ENCODE measurements around the gene ZNF486.
A peak's percentile ranks its signal among the peaks of the same experiment; 100 is the strongest.
"Not testable (repeated sequence)": the region's sequence is repeated elsewhere in the genome, so short reads cannot be mapped to it uniquely, and the experiment has no call there.

Gene ZNF486

DNA sequence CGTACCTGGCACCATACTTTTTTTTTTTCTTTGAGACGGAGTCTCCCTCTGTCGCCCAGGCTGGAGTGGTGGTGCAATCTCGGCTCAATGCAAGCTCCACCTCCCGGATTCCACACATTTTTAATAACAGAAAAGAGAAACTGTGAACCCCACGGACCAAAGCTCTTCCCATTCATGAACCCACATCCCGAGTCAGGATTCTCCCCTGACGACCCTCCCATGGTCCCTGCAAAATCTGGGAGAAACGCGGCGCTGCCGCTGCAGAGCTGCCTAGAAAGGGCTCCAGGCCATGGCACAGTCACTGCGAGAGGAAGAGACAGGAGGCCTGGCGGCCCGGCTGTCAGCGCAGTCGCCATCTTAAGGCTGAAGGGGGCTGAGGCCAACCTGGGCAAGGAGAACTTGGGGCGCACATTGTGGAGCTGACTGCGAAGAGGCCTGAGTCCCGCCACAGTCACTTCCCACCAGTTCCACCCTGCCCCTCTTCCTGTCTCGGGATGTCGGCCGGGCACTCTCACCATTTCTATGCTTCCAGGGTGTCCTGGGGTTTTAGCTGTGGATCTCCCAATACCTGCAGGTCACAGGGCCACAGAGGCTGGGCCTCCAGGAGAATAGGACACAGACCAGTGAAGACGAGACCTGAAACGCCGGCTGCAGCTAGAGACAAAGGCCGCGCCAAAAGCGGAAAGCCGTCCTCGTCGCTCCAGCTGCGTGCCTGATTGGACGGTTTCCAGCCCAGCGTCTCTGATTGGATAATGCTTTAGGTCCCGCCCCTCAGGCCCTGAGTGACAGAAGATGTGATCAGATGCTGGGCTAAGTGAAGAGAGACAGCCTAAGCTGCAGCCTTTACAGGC, 71.0 kb downstream of the ZNF486 start:
- DNase-seq: peak; percentile 98

- no peak for DNase-seq
Measured at GRCh38 chr19:20243629-20244028, 76.6 kb downstream of the ZNF486 start.

DNA sequence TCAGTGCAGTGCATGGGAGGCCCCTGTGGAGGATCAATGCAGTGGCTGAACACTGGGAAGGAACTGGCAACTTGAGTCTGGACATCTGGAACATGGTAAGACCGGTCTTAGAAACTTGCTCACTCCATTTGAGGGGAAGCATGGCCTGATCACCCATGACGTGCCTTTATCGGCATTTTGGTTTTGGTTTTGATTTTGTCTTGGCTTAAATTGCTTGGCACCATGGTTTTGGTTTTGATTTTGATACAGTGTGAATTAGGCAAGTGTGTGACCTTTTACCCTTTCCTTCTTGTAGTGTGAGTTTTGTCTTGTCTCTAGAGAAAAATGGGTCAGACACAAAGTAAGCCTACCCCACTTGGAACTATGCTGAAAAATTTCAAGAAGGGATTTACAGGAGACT, 77.3 kb downstream of the ZNF486 start:
- DNase-seq: no peak

- DNase-seq: no peak
Measured at GRCh38 chr19:20245309-20245708, 78.3 kb downstream of the ZNF486 start.

- DNase-seq: peak; percentile 61
Measured at GRCh38 chr19:20247016-20247683, 80.1 kb downstream of the ZNF486 start.

- DNase-seq: not testable (repeated sequence)
Measured at GRCh38 chr19:20248258-20248657, 81.2 kb downstream of the ZNF486 start.
